ENCODE results near the gene LRCH3.
A peak's percentile ranks its signal among the peaks of the same experiment; 100 is the strongest.

The LRCH3 gene

GRCh38 chr3:197890693-197891092 lies 99.6 kb downstream of the LRCH3 start:
- no peak for ATAC-seq (ENCODE audit: low read depth)
- H3K4me1 ChIP-seq (ENCODE audit: insufficient read depth, poor library complexity, severe bottlenecking), result peaks cover 9% of the 10 kb centered on the region

GRCh38 chr3:197892162-197892561 lies 101.1 kb downstream of the LRCH3 start:
- H3K27ac ChIP-seq (ENCODE audit: poor library complexity, severe bottlenecking), result no peak overlapping the region
- ATAC-seq (ENCODE audit: low read depth), result no peak
- H3K9me3 ChIP-seq (ENCODE audit: severe bottlenecking), result no peaks in the 10 kb centered on the region
- H3K4me3 ChIP-seq (ENCODE audit: severe bottlenecking), result no peak overlapping the region
- no peak for TF ChIP-seq CTCF (IDR thresholded peaks at IDR 0.05; ENCODE audit: poor library complexity, severe bottlenecking)
- no peak for DNase-seq (ENCODE audit: low spot score)
- peaks cover 9% of the 10 kb centered on the region for H3K4me1 ChIP-seq (ENCODE audit: insufficient read depth, poor library complexity, severe bottlenecking)
- H3K27me3 ChIP-seq (ENCODE audit: insufficient read depth, poor library complexity, severe bottlenecking), result no peaks in the 10 kb centered on the region
- H3K36me3 ChIP-seq (ENCODE audit: low read depth), result no peaks in the 10 kb centered on the region

More at GRCh38 chr3:197890693-197891092, 99.6 kb downstream of the LRCH3 start:
- no peaks in the 10 kb centered on the region for H3K27me3 ChIP-seq (ENCODE audit: insufficient read depth, poor library complexity, severe bottlenecking)
- H3K4me3 ChIP-seq (ENCODE audit: severe bottlenecking), result no peak overlapping the region
- H3K9me3 ChIP-seq (ENCODE audit: severe bottlenecking), result no peaks in the 10 kb centered on the region
- H3K27ac ChIP-seq (ENCODE audit: poor library complexity, severe bottlenecking), result no peak overlapping the region
- H3K36me3 ChIP-seq (ENCODE audit: low read depth), result no peaks in the 10 kb centered on the region
- TF ChIP-seq CTCF (IDR thresholded peaks at IDR 0.05; ENCODE audit: poor library complexity, severe bottlenecking), result no peak
- DNase-seq (ENCODE audit: low spot score), result no peak

- Histone ChIP-seq H3K4me3 (ENCODE audit: severe bottlenecking) (no peak overlapping the region), H3K27ac (ENCODE audit: poor library complexity, severe bottlenecking) (no peak overlapping the region), H3K9me3 (ENCODE audit: severe bottlenecking) (no peaks in the 10 kb centered on the region), H3K27me3 (ENCODE audit: insufficient read depth, poor library complexity, severe bottlenecking) (no peaks in the 10 kb centered on the region), H3K4me1 (ENCODE audit: insufficient read depth, poor library complexity, severe bottlenecking) (no peaks in the 10 kb centered on the region), H3K36me3 (ENCODE audit: low read depth) (no peaks in the 10 kb centered on the region)
- no peak for ATAC-seq (ENCODE audit: low read depth)
- TF ChIP-seq CTCF (IDR thresholded peaks at IDR 0.05; ENCODE audit: poor library complexity, severe bottlenecking), result no peak
- no peak for DNase-seq (ENCODE audit: low spot score)
Observed at GRCh38 chr3:197896421-197896820, 105.4 kb downstream of the LRCH3 start.

- H3K9me3 ChIP-seq (ENCODE audit: severe bottlenecking), result peaks cover 1% of the 10 kb centered on the region
- H3K4me1 ChIP-seq (ENCODE audit: insufficient read depth, poor library complexity, severe bottlenecking), result no peaks in the 10 kb centered on the region
- no peaks in the 10 kb centered on the region for H3K27me3 ChIP-seq (ENCODE audit: insufficient read depth, poor library complexity, severe bottlenecking)
- no peaks in the 10 kb centered on the region for H3K36me3 ChIP-seq (ENCODE audit: low read depth)
- H3K4me3 ChIP-seq (ENCODE audit: severe bottlenecking), result no peak overlapping the region
- ATAC-seq (ENCODE audit: low read depth), result peak; percentile 36; the same call in 1 of the 3 replicates
- no peak overlapping the region for H3K27ac ChIP-seq (ENCODE audit: poor library complexity, severe bottlenecking)
- DNase-seq (ENCODE audit: low spot score), result no peak
- TF ChIP-seq CTCF (IDR thresholded peaks at IDR 0.05; ENCODE audit: poor library complexity, severe bottlenecking), result no peak
Observed at GRCh38 chr3:197899833-197900478, 108.9 kb downstream of the LRCH3 start.

- H3K36me3 ChIP-seq (ENCODE audit: low read depth), result no peaks in the 10 kb centered on the region
- no peak for TF ChIP-seq CTCF (IDR thresholded peaks at IDR 0.05; ENCODE audit: poor library complexity, severe bottlenecking)
- peaks cover 1% of the 10 kb centered on the region for H3K9me3 ChIP-seq (ENCODE audit: severe bottlenecking)
- DNase-seq (ENCODE audit: low spot score) (no peak), ATAC-seq (ENCODE audit: low read depth) (no peak)
- H3K27ac ChIP-seq (ENCODE audit: poor library complexity, severe bottlenecking), result no peak overlapping the region
- H3K4me3 ChIP-seq (ENCODE audit: severe bottlenecking), result no peak overlapping the region
- no peaks in the 10 kb centered on the region for H3K4me1 ChIP-seq (ENCODE audit: insufficient read depth, poor library complexity, severe bottlenecking)
- H3K27me3 ChIP-seq (ENCODE audit: insufficient read depth, poor library complexity, severe bottlenecking), result no peaks in the 10 kb centered on the region
Observed at GRCh38 chr3:197901626-197902025, 110.6 kb downstream of the LRCH3 start.
